A673 (cell line): ENCODE results near the gene THRB. TPM values are rescaled to one million over a fixed set of nuclear protein-coding genes. Genes with fewer than 3 reads are reported as not detected.

Source experiments
- BruUV-seq: library from RNA; stranded (reverse); fragments of 400-500 nt; replicated peaks from 2 replicates; lab custom pipeline; 2021; lab: Mats Ljungman, UMichigan
- CTCF ChIA-PET: fragments of 300-600 bp; sonication (Branson Sonifier 250); formaldehyde crosslinking; loops from one replicate; lab custom pipeline; 2022; ENCODE audit warnings: antibody characterized with exemption; lab: Charles Lee
- POLR2A ChIA-PET: fragments of 300-600 bp; sonication (Branson Sonifier 250); formaldehyde crosslinking; loops from one replicate; lab custom pipeline; 2022; ENCODE audit warnings: antibody characterized with exemption; ENCODE audit not compliant: low non-redundant PET; lab: Charles Lee
- DNase-seq: peaks from one replicate; pipeline ENCODE4 v3.0.0-alpha.2; 2015; ENCODE audit warnings: low spot score
- H3K27ac ChIP-seq: fragments of 200-600 bp; sonication (generic); 2 replicates; pipeline ENCODE4 v1.5.1; 2016; ENCODE audit warnings: mixed run types, low read depth, mild to moderate bottlenecking, mixed read lengths, antibody characterized with exemption, low read length; ENCODE audit not compliant: poor library complexity, severe bottlenecking
- H3K27me3 ChIP-seq: fragments of 200-600 bp; sonication (generic); replicated peaks from 2 replicates; pipeline ENCODE4 v1.6.1; 2017; ENCODE audit warnings: mixed run types, low read depth, mild to moderate bottlenecking, mixed read lengths, antibody characterized with exemption, low read length; ENCODE audit not compliant: insufficient read depth, poor library complexity
- H3K36me3 ChIP-seq: fragments of 200-600 bp; sonication (generic); 2 replicates; pipeline ENCODE4 v1.6.1; 2016; ENCODE audit warnings: mixed run types, mild to moderate bottlenecking, mixed read lengths, antibody characterized with exemption, low read length; ENCODE audit not compliant: insufficient read depth, poor library complexity, severe bottlenecking
- H3K4me1 ChIP-seq: fragments of 200-600 bp; sonication (generic); 2 replicates; pipeline ENCODE4 v1.6.1; 2017; ENCODE audit warnings: mixed run types, mild to moderate bottlenecking, mixed read lengths, antibody characterized with exemption, low read length; ENCODE audit not compliant: insufficient read depth, poor library complexity, severe bottlenecking
- H3K4me3 ChIP-seq: fragments of 200-600 bp; sonication (generic); 2 replicates; pipeline ENCODE4 v1.5.1; 2016; ENCODE audit warnings: low read depth, mixed run types, mild to moderate bottlenecking, mixed read lengths, low read length; ENCODE audit not compliant: poor library complexity, severe bottlenecking
- H3K9me3 ChIP-seq: fragments of 200-600 bp; sonication (generic); 2 replicates; pipeline ENCODE4 v1.6.1; 2016; ENCODE audit warnings: mixed run types, low read depth, mild to moderate bottlenecking, mixed read lengths, antibody characterized with exemption, low read length; ENCODE audit not compliant: poor library complexity, severe bottlenecking
- EZH2 ChIP-seq: fragments of 200-600 bp; sonication (generic); IDR thresholded peaks from 2 replicates; pipeline ENCODE4 v1.6.1; 2017; ENCODE audit warnings: borderline replicate concordance, low read depth, mild to moderate bottlenecking, mixed read lengths, antibody characterized with exemption, low read length; ENCODE audit not compliant: poor library complexity, severe bottlenecking
- intact Hi-C: fragments of 100-400 bp; cut with micrococcal nuclease; formaldehyde crosslinking; loops from one replicate; pipeline ENCODE4 v1.10.0; 2022; ENCODE audit not compliant: unreplicated experiment
- total RNA-seq: library from RNA; stranded (reverse); gene quantifications from 2 replicates; pipeline ENCODE4 v1.2.3, GENCODE V29; 2021
- TF ChIP-seq, protein P1 (sequence below): fragments of 300-800, 200-600 bp; sonication (generic); conservative IDR thresholded peaks from 2 replicates; pipeline ENCODE4 v1.5.1; 2017; ENCODE audit warnings: low read depth, mild to moderate bottlenecking, antibody characterized with exemption, low read length, moderate library complexity, mixed read lengths

Gene THRB
- total RNA-seq, 1 experiment from 2014 or later: 0.11 TPM

- no peak for TF ChIP-seq EZH2
- TF ChIP-seq, protein P1, sequence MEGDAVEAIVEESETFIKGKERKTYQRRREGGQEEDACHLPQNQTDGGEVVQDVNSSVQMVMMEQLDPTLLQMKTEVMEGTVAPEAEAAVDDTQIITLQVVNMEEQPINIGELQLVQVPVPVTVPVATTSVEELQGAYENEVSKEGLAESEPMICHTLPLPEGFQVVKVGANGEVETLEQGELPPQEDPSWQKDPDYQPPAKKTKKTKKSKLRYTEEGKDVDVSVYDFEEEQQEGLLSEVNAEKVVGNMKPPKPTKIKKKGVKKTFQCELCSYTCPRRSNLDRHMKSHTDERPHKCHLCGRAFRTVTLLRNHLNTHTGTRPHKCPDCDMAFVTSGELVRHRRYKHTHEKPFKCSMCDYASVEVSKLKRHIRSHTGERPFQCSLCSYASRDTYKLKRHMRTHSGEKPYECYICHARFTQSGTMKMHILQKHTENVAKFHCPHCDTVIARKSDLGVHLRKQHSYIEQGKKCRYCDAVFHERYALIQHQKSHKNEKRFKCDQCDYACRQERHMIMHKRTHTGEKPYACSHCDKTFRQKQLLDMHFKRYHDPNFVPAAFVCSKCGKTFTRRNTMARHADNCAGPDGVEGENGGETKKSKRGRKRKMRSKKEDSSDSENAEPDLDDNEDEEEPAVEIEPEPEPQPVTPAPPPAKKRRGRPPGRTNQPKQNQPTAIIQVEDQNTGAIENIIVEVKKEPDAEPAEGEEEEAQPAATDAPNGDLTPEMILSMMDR: no peak
- no peak overlapping the region for H3K27ac ChIP-seq
- intact Hi-C loops: no loop called here
- no peaks in the 10 kb centered on the region for H3K36me3 ChIP-seq
- POLR2A ChIA-PET: no interaction called here
- CTCF ChIA-PET: no interaction called here
- BruUV-seq: no TSS peak
- no peak overlapping the region for H3K4me3 ChIP-seq
- no peaks in the 10 kb centered on the region for H3K4me1 ChIP-seq
- no peak for DNase-seq
- no peaks in the 10 kb centered on the region for H3K27me3 ChIP-seq
- H3K9me3 ChIP-seq: no peaks in the 10 kb centered on the region
Measured at GRCh38 chr3:24475925-24476324, 18.7 kb downstream of the THRB start.

- intact Hi-C loops: no loop called here
- DNase-seq: no peak
- H3K4me3 ChIP-seq: no peak overlapping the region
- TF ChIP-seq EZH2: no peak
- TF ChIP-seq, protein P1: no peak
- no peaks in the 10 kb centered on the region for H3K9me3 ChIP-seq
- no peaks in the 10 kb centered on the region for H3K27me3 ChIP-seq
- no peaks in the 10 kb centered on the region for H3K4me1 ChIP-seq
- H3K27ac ChIP-seq: no peak overlapping the region
- H3K36me3 ChIP-seq: no peaks in the 10 kb centered on the region
- ChIA-PET POLR2A (no interaction called here), CTCF (no interaction called here)
- BruUV-seq: no TSS peak
Measured at GRCh38 chr3:24474862-24475261, 19.8 kb downstream of the THRB start.

DNA sequence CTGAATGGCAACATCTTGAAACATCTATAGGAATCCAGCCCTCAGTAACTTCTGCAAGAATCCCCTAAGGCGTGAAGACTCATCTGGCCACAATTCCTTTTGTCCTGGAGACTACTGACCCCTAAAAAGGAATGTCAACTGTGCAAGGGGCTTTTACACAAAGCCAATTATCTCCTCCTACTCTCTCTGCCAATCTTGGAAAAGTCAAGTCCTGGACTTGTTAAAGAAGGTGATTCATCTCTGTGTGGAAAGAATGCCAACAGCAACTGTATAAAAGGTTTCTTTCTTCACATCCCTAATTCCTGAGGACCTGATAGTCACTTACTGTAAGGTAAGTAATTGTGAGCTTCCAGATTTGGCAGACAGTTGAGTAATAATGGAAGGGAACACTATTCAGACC, 22.3 kb downstream of the THRB start:
- no peak overlapping the region for H3K27ac ChIP-seq
- H3K27me3 ChIP-seq: no peaks in the 10 kb centered on the region
- BruUV-seq: no TSS peak
- H3K4me1 ChIP-seq: no peaks in the 10 kb centered on the region
- no peaks in the 10 kb centered on the region for H3K36me3 ChIP-seq
- no peak overlapping the region for H3K4me3 ChIP-seq
- CTCF ChIA-PET: no interaction called here
- TF ChIP-seq EZH2: no peak
- TF ChIP-seq, protein P1: no peak
- intact Hi-C loops: no loop called here
- no peaks in the 10 kb centered on the region for H3K9me3 ChIP-seq
- POLR2A ChIA-PET: no interaction called here
- no peak for DNase-seq
